Activated CD8-positive, alpha-beta memory T cell treated with anti-CD3 and anti-CD28 coated beads for 1 hour (primary cell): Measurements from ENCODE around the gene ST8SIA4.

Experiments used
- DNase-seq, 2 donors: peaks; one replicate each; pipeline ENCODE4 v3.0.0-alpha.2; 2020; ENCODE audit warnings: low read depth in 1 of 2; ENCODE audit errors: extremely low read depth in 1 of 2

The ST8SIA4 gene

DNA sequence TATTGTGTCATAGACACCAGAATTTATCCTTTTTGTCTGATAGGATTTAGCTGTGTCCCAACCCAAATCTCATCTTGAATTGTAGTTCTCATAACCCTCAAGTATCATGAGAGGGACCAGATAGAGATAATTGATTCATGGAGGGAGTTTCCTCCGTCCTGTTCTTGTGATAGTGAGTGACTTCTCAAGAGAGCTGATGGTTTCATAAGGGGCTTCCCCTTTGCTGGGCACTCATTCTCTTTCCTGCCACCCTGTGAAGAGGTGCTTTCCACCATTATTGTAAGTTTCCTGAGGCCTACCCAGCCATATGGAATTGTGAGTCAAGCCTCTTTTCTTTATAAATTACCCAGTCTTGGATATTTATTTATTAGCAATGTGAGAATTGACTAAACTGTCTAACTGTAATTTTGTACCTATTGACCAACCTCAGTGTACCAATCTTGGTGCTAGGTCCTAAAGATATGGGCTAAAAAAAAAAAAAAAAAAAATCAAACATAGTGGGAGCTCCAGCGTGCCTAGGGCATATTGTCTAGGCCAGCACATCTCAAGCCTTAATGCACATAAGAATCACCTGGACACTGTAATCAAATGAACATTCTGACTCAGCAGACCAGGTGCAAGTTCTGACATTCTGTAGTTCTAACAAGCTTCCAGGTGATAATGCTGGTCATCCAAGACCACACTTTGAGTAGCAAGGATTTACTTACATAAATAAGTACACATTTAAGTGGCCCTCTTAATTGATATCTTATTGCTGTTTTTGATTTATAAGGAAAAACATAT is 30.5 kb downstream of the ST8SIA4 start:
- no peak for DNase-seq

DNA sequence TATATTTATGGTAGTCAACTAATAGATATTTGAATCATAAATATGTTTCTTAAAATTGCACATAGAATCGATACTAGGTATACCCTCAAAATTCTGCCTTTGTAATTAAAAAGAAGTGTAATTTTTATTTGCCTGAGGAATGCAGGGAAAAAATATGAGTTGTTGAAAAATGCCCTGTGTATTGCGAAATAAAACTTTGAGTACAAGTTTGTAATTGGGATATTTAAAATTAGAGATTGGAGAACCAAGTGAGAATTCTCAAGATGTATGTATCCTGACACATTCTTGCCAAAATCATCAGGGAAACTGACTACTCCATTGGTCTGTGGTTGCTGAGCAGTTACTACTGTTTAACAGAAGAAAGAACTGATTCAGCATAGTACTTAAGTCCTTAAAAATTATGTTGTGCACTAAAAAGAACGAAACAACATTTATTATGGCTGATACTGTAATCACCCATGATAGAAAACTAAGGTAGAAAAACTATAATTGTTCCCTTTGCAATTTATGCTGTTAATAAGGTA is 36.0 kb downstream of the ST8SIA4 start:
- DNase-seq, result no peak

DNA sequence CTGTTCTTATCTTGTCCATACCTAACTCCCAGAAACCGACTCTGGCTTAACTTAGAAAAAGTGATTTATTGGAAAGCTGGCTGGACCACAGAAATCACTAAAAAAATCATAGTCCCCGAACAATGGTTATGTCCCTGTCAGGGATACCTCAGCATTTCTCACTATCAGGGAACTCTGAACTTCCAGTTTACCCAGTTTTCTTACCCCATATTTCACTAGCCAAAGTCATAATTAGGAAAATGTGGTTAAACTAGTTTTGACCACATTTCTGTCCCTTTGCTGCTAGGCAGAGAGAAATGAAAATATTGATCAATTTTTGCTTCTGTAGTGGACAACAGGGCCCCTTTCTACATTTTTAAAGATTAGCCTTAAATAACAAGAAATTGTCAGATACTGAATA is 38.2 kb downstream of the ST8SIA4 start:
- no peak for DNase-seq

DNA sequence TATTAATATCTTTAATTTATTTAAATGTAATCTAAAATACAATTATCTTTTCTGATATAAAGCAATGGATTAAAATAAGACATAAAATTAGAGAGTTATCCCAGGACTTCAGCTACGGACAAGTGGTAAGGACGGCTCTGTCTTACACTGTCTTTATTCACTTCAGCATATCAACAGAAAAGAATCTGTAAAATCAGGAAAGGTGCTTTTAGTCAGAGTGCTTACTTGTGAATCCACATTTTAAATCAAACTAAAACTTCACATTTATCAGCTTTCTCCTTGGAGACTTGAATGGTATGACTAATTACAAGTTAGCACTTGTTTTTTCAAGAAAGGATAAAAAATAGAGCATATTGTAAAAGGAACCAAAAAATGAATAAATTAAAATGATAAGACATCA is 39.3 kb downstream of the ST8SIA4 start:
- DNase-seq, result no peak

DNA sequence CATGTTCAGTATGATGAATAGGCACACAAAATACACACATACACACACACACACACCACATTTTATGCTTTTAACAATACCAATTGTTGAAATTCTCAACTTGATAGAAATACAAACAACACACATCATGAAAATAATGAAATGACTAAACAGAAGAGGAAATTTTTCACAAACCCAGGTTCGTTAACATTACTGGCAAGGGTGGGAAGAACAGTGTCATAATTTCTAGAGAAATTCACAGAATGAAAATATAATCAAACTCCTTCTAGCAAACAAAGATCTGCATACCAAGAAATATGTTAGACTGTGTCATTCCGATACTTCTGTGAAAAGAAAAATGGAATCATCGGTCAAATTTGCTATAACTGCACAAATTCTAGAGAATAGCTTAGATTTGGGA is 41.9 kb downstream of the ST8SIA4 start:
- DNase-seq, result no peak

DNA sequence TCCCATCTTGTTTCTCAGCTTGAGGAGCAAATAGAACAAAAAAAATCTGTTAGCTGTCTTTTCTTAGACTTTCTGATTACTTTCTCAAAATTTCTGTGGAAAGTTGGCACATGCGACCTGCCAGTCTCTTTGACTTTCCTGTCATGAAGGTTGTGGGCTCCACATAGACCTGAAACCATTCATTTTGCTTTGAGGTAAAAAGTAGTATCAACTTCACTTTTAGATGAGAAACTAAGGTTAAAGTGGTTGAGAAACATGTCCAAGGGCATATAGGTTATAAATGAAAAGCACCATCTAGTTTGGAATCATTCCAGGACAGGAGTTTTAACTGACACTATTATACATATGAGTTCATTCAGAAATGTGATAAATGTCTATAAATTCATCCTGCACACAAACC is 42.7 kb downstream of the ST8SIA4 start:
- no peak for DNase-seq

DNA sequence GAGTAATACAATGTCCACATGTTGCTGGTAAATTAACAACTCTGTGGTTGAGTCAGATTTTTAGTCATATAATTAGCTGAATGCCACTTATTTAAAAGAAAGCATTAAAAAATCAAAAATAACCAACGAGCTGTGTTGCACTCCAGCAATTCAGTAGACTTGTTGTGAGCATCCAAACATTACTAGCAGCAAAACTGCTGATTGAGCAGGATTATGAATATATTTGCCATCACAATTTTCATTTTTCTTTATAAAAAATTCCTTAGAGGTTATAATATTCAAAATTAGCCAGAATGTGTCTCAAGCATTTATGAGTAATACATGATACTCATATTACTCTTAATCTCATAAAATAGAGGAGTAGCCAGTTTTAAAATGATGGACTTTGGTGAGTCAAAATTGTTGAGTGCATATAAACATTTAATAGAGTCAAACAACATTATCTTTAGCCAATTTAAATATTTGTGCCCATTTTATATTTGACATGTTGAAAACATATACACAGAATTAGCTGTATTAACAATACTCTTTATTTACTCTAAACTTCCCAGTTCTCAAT is 44.0 kb downstream of the ST8SIA4 start:
- DNase-seq, result no peak

DNA sequence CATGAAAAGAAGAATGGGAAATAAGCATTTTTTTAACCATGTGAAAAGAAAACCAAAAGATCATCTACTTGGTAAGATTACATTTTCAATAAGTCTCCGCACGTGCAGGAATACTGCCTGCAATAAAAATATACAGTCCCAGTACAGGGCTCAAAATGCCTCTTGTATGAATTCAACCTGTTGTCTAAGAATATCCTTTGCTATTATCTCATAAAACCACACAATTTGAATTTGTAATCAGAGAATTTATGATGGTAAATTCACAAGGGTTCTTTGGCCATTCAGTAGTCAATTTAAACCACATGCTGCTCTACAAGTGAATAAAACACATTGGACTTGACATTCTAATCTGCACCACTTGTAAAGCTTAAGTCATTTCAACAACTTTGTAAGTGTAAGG is 46.6 kb downstream of the ST8SIA4 start:
- no peak for DNase-seq

DNA sequence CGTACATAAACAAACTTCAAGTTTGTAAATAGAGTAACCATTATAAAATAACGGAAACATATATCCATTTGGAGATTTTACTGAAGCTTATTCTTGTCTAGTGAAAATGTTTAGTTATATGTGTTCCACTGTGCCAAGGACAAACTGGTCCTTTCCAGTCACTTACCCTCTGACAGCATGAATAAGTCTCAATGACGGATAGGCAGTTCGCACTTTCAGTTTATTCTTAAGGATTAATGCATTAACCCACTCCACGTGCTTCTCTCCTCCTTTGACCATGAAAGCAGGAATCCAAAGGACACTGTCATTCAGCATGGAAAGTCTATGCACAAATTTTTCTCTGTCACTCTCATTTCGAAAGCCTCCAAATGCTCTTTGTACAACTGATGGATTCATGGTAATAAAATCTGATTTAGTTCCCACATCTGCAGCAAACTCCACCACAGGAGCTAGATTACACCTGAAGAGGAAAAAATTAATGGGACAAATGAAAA is 47.1 kb downstream of the ST8SIA4 start:
- DNase-seq, result no peak

DNA sequence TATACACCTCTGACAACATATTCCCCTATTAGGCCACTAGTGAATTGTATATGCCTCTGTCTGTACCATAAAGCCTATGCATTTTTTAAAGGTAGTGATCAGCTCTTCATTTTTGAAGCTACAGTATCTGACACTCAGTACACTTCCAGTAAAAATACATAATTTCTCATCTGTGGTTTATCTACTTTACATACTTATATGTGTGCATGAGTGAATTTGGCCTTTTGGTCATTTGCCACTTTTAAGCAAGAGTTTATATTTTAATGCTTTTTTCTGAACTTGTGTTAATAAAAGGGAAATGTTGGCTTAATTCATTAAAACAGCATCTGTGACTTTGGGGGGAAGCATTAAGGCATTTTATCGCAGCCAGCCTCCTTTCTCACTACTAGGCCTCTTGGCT is 47.8 kb downstream of the ST8SIA4 start:
- DNase-seq, result no peak

DNA sequence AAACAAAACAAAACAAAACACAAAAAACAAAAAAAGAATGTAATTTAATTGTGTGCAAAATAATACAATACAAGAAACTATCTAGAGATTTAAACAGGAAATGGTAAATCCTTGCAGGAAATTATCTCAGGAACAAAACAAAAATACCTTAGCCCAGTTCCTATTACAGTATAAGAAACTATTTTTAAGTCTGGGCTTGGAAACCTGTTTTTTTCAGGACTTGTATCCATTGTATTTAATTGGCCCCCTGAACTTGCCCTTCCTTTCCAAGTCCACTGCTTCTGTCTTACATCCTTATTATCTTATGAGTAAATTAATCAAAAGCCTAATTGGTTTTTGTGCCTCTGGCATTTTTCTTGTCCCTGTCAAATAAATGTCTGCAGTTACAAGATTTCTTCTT is 48.5 kb downstream of the ST8SIA4 start:
- no peak for DNase-seq

DNA sequence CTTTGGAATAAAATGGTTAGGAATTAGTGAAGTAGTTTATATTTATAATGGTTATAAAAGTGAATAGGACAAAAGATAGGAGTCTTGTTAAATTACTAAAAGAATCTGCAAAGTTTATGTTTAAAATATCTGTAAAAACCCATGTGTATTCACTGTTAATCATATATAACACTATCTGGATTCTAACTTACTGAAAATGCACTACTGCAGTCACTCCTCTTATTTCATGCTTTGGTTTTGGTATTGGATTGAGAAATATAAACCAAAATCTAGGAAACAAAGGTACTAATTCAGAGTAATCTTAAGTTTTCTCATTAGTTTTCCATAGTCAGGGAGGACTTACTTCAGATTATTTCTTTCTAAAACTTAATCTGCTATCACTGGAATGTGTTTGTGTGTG is 49.5 kb downstream of the ST8SIA4 start:
- DNase-seq, result no peak

DNA sequence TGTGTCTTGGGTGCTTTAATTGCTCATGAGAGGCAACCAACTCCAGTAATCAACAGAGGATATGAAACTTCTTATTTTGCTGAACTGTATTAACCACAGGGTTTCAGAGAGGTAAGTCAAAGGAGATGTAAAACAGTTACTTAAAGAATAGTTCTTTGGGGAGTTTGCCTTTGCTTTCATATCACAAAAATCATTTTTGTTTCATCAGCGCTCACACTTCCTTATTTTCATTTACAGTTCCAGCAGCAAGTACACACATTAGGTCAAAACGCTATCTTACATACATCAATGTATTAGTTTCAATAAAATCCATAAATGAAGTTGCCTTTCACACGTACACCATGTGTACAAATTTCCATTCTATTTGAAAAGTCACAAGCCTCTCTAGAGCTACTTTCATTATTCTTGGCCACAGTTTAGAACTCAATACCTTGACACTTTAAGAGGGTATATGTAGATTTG is 50.1 kb downstream of the ST8SIA4 start:
- DNase-seq, result no peak

DNA sequence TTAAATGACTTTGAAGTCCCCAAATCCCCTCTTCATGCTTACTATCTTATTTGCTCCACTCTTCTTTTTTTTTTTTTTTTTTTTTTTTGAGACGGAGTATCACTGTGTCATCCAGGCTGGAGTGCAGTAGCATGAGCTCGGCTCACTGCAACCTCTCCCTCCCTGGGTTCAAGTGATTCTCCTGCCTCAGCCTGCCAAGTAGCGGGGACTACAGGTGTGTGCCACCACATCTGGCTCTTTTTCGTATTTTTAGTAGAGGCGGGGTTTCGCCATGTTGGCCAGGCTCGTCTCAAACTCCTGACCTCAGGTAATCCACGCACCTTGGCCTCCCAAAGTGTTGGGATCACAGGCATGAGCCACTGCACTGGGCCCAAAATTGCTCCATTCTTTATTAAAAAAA is 51.0 kb downstream of the ST8SIA4 start:
- no peak for DNase-seq

DNA sequence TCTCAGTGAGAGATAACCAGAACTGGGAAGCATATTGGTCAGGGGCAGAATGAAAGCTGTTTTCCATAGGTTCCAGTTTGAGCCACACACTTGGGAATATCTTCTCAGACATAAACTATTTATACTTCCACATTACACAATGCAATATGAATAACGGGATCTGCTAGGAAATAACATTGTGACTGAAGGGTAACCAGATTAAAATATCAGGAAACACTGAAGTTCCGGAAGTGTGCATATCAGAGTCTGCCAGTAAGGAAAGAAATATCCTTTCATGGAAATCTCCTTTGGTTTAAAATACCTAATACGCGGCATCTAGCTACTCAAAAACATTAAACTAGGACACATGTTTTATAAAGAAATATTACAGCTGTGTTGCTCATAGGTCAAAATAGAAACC is 56.3 kb downstream of the ST8SIA4 start:
- DNase-seq, result no peak

DNA sequence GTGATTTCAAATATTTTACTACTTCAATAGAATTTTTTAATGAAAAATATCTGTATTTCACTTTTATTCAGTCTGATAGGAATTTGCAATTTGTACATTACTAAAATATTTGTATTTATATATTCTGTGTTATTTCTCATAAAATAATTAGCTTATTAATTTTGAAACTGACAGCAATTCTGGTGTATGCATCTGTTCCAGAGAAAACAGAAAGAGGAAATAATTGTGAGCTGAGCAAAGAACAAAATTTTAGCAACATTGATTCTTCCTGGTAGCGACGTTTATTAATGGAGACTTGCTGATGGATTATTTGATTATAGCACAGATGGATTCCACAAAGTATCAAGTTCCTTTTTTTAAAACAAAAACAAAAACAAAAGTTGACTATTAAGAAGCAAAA is 61.0 kb downstream of the ST8SIA4 start:
- DNase-seq, result no peak

DNA sequence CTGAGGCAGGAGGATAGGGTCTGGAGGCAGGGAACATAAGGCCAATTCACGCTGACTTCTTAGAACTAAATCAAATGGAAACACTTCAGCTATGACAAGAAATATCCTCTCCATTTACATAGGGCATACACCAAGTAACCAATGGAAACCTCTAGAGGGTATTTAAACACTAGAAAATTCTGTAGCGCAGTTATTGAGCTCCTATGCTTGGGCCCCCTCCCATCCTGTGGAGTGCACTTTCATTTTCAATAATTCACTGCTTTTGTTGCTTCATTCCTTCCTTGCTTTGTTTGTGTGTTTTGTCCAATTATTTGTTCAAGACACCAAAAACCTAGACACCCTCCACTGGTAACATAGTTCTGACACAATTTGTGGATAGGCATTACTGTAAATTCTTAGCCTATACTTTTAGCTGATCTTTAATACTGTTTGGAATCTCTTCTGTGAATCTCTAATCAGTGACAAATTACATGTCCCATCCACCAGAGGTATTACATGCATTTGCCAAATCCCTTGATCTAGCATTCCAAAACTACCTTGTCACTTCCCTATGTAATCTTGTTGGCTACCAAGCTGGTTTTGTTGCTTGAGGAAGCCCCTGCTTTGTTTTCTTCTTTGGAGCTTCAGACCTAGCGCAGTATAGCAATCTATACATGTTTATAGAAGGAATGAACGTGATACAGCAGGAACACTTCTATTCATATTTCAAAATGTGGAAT is 61.6 kb downstream of the ST8SIA4 start:
- no peak for DNase-seq

DNA sequence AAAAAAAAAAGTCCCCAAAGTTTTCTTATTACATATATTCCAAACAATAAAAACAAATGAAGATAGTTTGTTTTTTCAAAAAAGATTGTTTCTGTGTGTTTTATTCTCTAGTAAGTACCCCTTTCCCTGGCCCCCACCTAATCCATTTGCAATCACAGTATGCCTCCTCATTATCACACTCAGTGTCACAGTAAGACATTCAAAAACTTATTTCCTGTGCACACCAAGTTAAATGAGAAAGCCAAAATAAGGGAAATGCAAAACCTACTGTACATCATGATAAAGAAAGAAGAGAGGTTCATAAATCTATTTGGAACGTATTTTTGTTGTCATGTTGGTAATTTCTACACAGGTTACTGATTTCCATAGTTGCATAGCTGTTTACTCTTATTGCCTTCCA is 62.3 kb downstream of the ST8SIA4 start:
- DNase-seq, result no peak

DNA sequence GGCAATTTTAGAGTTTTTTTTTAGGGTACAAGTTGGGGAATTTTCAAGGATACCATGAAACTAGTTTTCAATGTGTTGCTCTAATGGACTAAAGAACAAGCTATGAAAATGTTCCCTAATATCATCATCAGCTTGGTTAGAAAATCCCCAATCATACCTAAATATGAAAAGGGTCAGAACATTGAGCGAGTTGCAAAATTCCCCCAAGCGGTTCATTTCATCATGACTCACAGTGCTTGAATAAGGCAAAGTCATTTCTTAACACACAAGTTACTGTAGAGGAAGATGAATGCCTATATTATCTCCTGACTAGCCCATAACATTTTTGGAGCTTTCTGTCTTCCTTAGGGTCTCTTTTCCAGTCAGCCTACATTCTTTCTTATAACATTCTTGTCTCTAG is 62.7 kb downstream of the ST8SIA4 start:
- no peak for DNase-seq

DNA sequence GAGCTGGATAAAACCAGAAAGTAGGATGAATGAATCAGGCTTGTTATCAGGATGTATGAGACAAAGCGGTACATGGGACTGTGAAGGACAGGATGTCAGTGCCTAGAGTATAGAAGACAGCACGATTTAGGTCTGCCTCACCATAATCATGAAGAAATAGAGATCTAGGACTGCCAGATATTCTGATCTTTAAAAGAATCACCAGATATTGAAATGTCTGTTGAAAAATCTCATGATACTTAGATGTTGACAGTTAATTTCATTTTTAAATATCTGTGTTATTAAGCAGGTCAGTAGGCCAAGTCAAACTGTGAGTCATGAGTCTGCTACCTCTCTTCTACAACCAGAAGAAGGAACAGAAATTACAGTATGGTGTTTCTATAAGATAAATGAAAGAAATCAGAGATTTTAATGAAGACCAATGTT is 65.0 kb downstream of the ST8SIA4 start:
- no peak for DNase-seq

DNA sequence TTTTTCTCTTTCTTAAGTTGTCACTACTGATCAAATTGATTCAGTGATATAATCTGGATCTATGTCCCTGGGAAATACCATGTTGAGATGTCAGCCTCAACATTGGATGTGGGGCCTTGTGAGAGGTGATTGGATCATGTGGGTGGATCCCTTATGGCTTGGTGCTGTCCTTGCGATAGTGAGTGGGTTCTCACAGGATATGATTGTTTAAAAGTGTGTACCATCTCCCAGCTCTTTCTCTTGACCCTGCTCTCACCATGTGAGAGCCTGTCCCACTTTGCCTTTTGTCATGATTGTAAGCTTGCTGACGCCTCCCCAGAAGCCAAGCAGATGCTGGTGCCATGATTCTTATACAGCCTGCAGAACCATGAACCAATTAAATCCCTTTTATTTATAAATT is 68.6 kb downstream of the ST8SIA4 start:
- no peak for DNase-seq
